ENCODE measurements around the gene TRIM44.

The TRIM44 gene, protein sequence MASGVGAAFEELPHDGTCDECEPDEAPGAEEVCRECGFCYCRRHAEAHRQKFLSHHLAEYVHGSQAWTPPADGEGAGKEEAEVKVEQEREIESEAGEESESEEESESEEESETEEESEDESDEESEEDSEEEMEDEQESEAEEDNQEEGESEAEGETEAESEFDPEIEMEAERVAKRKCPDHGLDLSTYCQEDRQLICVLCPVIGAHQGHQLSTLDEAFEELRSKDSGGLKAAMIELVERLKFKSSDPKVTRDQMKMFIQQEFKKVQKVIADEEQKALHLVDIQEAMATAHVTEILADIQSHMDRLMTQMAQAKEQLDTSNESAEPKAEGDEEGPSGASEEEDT

DNA sequence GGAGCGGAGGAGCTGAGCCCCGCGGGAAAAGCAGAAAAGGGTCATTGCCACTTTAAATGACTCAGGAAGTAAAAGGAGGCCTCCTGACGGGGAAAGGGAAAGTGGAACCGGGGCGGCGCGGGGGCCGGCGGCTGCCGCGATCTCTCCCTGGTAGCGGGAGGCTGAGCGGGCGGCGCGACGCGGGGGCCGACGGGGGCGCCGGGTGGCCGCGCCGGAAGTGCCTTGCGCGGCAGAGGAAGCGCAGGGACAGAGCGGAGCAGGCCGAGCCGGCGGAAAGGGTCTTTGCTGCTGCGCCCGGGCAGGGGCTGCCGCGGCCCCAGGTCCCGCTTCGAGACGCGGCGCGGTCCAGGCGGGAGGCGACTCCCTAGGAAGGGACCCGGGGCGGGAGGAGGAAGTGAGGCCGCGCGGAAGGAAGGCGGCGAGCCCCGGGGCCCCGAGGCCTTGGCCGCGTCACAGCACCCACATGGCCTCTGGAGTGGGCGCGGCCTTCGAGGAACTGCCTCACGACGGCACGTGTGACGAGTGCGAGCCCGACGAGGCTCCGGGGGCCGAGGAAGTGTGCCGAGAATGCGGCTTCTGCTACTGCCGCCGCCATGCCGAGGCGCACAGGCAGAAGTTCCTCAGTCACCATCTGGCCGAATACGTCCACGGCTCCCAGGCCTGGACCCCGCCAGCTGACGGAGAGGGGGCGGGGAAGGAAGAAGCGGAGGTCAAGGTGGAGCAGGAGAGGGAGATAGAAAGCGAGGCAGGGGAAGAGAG lies at the start of gene TRIM44:
TSS of gene TRIM44 (plus strand) at position 127 of the 759 bp plus-strand sequence. CDS start at position 464, 337 bp downstream.
- DNase-seq (ENCODE audit: low spot score) = peak; percentile 45

DNA sequence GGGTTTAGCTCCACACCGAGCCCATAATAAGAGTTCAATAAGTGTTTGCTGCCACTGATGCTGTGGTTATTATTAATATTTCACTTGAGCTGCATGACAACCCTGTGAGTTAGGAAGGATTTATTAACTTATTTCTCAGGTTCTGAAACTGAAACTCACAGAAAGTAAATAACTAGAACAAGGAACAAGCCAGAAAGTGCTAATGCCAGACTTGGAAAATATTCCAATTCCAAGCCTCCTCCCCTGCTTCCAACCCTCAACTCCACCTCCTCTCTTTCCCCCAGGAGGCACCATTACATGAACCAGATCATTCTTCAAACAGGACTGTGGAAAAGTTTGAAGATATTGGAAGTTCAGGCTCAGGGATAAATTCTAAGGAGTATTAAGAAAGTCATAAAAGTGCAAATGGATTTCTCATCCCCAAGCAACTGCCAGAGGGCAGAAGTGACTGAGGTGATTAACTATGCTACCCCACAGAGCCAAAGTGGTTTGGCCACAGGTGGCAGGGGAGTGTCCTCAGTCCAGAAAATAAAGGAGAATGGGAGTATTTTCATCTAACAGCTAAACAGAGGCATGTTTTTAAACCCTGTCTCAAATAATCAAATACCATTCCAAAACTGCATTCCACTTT lies 47.5 kb upstream of the TRIM44 start:
- DNase-seq (ENCODE audit: low spot score) = no peak

DNA sequence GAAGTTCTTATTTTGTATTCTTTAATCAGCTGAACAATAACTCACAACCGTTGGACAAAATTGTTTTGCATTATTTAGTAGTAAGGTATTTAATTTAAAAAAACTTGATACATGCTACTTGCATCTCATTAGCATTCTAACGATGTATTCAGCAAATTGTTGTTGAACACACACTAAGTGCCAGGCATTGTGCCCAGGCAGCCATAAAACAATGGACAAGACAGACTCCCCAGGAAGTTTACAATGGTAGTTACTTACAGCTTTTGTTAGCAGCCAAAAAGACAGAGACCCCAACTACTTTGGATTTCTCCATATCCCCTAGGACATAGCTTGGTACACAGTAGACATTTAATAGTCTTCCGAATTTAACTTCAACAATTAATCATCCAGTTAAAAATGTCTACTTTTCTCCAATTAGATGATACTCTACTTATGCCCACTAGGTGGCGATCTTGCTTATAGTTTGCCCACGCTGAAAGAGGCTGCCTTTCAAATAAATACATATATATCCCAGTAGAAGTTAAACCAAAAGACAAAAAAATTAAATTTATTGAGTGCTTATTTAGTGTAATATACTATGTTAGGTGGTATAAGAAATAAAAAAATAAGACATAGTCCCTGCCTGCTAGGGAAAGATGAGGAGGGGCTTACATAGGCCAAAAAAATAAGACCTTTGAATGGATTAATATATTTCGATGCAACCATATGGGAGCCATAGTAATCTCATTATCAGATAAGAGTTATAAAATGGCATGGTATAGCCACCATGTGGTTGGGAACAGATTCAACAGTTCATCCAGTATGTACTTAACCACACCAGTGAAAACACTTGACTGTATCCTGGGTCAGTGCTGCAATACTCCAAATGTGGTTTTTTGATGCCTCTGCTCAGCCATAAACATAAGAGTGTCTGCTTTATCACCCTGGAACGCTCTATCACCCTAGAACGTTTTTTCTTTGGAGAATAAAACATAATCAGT lies 46.4 kb upstream of the TRIM44 start:
- DNase-seq (ENCODE audit: low spot score) = peak; percentile 38

DNA sequence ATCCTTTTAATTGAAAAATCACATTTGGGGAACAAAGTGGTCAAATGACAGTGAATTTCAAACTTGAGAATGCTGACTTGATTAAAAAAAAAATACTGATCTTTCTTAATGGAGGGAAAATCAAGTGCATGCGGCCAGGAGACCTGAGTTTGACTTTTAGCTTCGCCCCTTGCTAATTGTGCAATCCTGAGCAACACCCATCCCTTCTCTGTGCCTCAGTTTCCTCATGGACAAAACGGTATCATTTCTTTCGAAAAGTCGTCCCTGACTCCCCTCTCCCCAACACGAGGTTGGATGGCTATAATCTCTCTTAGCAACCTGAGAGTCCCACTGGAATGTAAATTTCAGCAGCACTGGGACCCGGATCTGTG lies 45.3 kb upstream of the TRIM44 start:
- DNase-seq (ENCODE audit: low spot score) = no peak

DNA sequence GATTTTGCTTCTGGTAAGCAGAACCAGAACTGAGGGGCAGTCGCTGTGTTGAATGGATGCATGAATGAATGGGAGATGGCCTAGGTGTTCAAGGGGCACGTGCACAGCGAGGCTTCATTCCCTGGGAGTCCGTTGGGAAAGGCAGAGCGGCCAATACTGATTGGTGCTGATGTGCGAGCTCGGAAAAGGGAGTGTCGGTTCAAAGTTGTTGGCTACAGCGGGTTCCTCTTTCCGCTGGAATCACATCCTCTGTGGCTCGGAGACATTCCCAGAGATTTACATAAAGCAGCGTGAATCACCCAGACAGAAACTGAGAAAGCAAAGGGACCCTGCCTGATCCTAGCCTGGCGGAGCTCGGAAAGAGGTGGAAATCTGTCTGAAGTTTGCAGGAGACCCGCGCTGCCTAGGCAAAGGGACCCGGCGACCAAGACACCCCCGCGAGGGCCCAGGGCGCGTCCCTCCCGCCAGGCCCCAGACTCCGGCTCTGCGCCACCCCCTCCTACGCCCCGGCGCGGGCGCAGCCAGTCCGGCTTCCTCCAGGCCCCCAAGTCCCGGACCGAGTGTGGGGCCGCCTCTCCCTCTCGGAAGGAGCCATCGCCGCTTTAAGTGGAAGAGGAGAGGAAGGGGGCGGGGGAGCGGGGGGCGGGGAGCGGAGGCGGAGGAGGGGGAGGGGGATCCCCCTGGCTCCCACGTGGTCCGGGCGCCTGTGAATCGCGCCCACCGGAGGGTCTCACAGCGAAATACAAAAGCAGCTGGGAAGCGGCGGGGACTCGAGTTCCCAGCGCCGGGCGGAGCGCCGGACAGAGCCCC lies 44.7 kb upstream of the TRIM44 start, which contains the start of gene FJX1:
TSS of gene FJX1 (plus strand) at position 774 of the 810 bp plus-strand sequence. CDS start 177 bp downstream, outside the sequence.
- DNase-seq (ENCODE audit: low spot score) = peak; percentile 62

DNA sequence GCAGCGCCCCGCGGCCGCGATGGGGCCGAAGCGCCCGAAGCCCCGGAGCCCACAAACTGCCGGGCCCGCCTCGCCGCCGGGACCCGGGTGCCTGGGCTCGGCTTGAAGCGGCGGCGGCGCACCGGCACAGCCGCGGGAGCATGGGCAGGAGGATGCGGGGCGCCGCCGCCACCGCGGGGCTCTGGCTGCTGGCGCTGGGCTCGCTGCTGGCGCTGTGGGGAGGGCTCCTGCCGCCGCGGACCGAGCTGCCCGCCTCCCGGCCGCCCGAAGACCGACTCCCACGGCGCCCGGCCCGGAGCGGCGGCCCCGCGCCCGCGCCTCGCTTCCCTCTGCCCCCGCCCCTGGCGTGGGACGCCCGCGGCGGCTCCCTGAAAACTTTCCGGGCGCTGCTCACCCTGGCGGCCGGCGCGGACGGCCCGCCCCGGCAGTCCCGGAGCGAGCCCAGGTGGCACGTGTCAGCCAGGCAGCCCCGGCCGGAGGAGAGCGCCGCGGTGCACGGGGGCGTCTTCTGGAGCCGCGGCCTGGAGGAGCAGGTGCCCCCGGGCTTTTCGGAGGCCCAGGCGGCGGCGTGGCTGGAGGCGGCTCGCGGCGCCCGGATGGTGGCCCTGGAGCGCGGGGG lies 44.0 kb upstream of the TRIM44 start:
- DNase-seq (ENCODE audit: low spot score) = peak; percentile 42

DNA sequence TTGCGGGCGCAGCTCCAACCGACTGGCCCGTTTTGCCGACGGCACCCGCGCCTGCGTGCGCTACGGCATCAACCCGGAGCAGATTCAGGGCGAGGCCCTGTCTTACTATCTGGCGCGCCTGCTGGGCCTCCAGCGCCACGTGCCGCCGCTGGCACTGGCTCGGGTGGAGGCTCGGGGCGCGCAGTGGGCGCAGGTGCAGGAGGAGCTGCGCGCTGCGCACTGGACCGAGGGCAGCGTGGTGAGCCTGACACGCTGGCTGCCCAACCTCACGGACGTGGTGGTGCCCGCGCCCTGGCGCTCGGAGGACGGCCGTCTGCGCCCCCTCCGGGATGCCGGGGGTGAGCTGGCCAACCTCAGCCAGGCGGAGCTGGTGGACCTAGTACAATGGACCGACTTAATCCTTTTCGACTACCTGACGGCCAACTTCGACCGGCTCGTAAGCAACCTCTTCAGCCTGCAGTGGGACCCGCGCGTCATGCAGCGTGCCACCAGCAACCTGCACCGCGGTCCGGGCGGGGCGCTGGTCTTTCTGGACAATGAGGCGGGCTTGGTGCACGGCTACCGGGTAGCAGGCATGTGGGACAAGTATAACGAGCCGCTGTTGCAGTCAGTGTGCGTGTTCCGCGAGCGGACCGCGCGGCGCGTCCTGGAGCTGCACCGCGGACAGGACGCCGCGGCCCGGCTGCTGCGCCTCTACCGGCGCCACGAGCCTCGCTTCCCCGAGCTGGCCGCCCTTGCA lies 43.3 kb upstream of the TRIM44 start:
- DNase-seq (ENCODE audit: low spot score) = peak; percentile 49

DNA sequence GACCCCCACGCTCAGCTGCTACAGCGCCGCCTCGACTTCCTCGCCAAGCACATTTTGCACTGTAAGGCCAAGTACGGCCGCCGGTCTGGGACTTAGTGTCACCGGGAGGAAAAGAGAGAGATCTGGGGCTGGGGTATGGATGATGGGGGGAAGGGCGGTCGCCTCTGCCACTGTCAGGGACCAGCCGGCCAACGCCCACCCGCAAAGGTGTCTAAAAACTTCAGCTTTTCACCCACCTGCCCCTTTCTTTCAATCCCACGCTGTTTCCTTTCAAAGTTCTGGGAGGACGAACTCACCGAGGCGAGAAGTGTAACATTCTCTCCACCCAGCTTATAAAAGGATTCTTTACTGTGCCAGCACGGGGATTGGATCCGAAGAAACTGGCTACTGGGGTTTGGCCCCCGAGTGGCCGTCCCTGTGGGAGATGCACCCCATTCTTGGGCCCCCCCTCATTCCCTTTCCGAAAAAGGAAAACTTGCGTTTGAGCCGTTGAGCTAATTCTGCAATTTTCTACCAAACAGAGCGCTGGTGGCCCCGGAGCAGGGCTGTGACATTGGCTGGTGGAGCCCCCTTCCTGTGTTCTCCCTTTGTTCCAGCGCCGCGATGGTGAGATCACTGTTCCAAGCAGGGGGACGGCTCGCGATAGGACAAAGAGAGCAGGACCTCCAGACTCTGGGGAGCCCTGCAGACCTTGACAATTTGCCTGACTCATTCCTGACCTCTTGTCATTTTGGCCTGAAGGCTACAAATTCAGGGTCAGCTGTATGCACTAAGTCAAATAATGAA lies 42.5 kb upstream of the TRIM44 start:
- peak; percentile 55 for DNase-seq (ENCODE audit: low spot score)

DNA sequence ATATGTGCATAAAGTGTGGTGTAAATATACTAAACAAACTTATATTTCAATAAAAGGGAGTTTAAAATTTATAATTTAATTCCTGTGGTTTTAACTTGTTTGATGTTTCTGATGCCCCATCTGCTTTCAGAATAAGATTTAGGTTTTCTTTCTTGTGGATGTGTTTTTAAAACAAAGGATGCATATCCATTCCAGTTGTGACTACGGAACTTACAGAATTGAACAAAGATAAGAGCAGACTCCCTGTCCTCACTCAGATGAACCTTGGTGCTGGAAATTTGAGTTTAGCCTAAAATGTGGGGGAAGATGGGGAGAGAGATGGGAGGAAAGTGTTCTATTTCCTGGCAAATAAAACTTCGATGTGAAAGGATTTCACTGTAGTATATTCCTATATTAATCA lies 41.8 kb upstream of the TRIM44 start:
- no peak for DNase-seq (ENCODE audit: low spot score)

DNA sequence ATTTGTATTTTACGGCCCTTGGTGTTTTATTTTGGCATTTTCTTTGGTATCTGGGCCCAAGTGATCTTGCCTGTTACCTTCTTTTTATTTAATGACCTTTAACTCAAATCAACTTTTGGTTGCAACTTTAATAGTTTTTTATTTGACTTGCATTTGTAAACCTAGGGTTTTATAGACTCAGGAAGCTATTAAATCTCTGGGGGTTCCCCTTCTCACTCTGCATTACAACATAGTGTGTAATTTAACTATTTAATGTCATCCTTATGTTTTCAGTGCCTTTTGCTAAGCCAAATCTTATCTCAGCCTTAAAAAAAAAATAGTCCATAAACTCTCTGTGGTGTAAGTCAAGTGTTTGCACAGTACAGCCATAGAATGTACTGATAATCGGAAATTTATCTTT lies 41.0 kb upstream of the TRIM44 start:
- no peak for DNase-seq (ENCODE audit: low spot score)

DNA sequence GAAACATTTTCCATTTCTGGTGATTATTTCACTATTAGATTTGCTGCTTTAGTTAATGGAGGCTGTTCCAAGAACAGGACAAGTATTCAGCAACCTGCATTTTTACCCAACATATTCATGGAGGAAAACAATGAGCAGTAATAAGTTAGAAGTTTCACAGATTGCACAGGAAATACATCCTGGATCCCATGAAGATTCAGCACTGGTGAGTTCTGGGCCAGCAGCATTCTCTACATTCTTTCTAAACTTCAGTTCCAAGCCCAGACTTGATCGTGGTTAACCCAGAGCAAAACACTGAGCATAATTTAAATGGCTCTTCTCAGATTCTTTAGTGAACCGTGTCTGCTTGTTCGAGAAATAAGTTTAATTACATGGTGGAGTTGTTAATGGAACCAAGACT lies 40.5 kb upstream of the TRIM44 start:
- DNase-seq (ENCODE audit: low spot score) = no peak

DNA sequence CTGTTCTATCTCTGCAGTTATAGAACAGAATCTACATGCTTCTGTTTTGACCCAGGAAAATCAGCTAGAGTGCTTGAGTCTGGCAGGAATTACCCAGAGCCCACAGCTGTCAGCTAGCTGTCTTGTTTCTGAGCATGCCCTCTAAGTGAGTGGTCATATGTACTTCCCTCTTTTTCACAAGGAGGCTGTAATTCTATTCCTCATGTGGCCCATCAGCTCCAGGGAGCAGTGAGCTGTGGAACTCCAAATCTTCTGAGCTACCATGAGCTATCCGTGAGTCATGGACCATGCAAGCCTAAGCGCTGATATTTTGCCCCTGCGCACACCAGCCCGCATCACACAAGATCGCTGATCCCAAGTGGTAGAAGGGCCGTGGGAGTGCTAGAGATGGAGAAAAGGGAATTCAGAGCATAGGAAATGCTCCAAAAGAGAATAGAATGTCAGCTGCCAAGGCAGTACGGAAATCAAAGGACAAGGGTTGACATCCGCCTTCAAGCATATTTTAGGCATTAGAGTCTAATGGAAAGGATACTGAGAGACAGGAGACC lies 38.9 kb upstream of the TRIM44 start:
- no peak for DNase-seq (ENCODE audit: low spot score)

DNA sequence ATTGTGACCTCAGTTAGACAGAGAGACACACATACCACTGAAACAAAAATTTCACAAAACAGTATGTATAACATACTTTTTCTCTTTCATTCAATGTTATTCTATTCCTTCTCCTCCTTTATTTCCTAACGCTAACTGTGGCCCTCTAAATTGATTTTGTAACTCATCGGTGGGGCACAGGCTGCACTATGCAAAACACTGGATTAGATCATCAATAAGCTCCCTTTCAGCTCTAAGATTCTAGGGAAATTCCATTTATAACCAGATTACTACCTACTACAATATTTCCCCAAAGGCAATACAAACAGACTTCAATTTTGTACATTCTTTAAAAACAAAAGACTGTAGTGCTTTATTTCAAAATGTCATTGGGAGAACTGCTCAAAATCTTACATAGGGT lies 38.3 kb upstream of the TRIM44 start:
- no peak for DNase-seq (ENCODE audit: low spot score)

DNA sequence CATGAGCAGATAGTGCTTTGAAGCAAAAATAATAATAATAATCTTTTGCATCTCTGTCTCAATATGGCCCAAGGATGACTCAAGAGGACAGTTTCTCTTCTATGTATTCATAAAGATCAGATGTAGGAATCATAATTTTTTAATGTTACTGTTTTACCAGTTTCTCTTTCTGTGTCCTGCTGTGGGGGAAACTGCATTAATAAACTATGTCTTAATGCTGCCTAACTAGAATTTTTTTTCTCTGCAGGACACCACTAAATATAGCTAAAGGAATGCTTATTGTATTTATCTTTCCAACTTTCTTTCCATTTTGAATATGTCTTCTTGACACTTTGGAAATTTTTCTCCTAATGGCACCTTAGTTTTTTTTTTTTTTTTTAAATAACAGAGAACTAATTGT lies 37.8 kb upstream of the TRIM44 start:
- DNase-seq (ENCODE audit: low spot score) = no peak

DNA sequence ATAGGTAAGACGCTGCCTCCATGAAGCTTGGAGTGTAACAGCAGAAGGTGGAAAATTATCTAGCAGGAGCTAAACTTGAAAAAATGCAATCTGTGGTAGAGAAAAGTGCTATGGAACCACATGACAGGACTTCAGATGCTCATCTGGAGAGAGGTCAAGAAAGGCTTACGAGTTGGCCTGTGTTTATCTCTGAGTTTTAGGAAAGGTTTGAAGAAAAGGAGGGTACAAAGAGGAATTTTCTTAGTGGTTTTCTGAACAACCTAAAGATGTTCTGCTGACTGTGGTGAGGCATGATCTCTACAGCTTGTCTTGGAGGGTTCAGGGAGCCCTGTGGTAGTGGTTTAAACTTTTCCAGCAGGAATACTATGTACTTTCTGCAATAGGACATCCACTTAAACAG lies 36.1 kb upstream of the TRIM44 start:
- DNase-seq (ENCODE audit: low spot score) = no peak

DNA sequence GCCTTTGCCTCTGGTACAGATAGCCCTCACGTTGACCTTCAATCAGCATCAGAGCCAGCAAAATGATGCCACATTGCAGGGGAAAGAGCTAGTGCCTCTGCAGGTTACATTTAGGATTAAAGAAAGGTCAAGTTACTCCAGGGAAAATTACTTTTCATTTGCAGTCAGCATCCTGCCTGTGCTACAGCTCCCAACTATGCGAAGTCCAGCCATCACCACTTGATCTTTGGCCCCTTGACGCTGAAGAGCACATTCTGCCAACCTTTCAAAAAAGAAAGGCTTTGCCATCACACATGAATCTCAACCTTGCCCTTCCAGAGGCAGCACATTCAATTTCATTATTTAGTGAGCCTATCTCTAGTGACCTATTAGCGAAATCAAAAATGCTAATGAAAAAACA lies 33.1 kb upstream of the TRIM44 start:
- DNase-seq (ENCODE audit: low spot score) = no peak

DNA sequence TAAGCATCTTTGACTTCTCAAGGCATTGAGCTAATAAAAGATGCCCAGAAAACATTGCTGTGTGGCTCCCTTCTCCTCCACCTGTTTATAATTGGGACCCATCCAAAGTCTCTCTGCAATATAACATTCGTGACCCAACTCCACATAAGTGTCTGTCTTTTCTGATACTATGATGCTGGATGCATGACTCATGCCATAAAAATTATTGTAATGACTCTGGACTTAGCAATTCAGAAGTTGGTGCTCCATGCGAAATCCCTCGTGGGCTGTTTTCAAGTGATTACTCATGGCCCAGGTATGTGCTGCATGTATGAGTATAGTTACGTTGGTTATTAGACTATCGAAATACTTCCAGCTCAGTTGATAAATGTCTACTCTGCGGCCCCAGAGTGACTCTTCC lies 32.7 kb upstream of the TRIM44 start:
- DNase-seq (ENCODE audit: low spot score) = no peak

DNA sequence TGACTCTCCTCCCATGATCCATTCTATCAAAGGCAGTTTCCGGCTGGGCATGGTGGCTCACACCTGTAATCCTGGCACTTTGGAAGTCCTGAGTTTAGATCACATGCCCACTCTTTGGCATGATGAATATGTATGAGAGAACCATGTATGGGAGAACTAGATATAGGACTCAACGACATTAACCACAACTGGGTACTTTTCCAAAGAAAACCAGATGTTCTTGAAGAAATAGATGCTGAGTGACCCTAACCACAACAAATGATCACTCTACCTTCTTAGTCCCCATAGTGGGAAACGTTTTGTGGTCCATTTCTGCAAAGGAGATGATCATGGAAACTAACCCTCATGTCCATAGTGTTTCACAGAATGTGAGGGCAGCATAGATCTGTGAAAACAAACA lies 30.7 kb upstream of the TRIM44 start:
- DNase-seq (ENCODE audit: low spot score) = no peak

DNA sequence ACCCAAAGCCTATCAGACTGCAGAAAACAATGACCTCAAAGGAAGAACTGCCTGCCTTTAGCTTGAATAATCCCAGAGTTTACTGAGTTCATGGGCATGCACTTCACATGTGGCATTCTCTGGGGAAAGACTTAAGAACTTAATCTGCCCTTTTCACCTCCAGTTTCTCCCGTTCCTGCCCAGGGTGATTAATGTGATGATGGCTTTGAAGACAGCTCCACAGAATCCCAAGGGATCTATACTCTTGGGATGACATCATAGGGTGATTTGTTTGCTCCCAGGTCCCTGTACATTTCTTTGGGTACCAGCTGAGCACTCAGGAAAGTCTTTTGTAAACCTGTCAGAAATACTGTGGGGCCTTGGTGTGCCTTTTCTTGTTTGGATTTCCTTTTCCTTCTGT lies 30.3 kb upstream of the TRIM44 start:
- no peak for DNase-seq (ENCODE audit: low spot score)
